ENCODE measurements around the gene CUEDC2.

Gene CUEDC2

GRCh38 chr10:102408728-102409603, 23.4 kb downstream of the CUEDC2 start:
- DNase-seq, result peak; percentile 84 to 87

GRCh38 chr10:102408131-102408727, 24.1 kb downstream of the CUEDC2 start:
- no peak for DNase-seq

- no peak for DNase-seq
Measured at GRCh38 chr10:102407425-102408130, 24.8 kb downstream of the CUEDC2 start.

GRCh38 chr10:102406815-102407214, 25.6 kb downstream of the CUEDC2 start:
- DNase-seq, result no peak

- no peak for DNase-seq
Measured at GRCh38 chr10:102405632-102406031, 26.7 kb downstream of the CUEDC2 start.

- DNase-seq, result no peak
Measured at GRCh38 chr10:102405108-102405571, 27.2 kb downstream of the CUEDC2 start.

GRCh38 chr10:102404361-102405107, 27.8 kb downstream of the CUEDC2 start:
- no peak for DNase-seq

- DNase-seq, result no peak
Measured at GRCh38 chr10:102403115-102403514, 29.3 kb downstream of the CUEDC2 start.

- no peak for DNase-seq
Measured at GRCh38 chr10:102402512-102402896, 29.9 kb downstream of the CUEDC2 start.

GRCh38 chr10:102401735-102402511, 30.5 kb downstream of the CUEDC2 start:
- DNase-seq, result no peak

- DNase-seq, result no peak
Measured at GRCh38 chr10:102401342-102401654, 31.1 kb downstream of the CUEDC2 start.

- DNase-seq, result no peak
Measured at GRCh38 chr10:102400598-102401341, 31.6 kb downstream of the CUEDC2 start.

GRCh38 chr10:102400076-102400475, 32.3 kb downstream of the CUEDC2 start:
- DNase-seq, result no peak

GRCh38 chr10:102399217-102400021, 33.0 kb downstream of the CUEDC2 start:
- DNase-seq, result peak; percentile 88 to 90

- no peak for DNase-seq
Measured at GRCh38 chr10:102398172-102399020, 34.0 kb downstream of the CUEDC2 start.

- no peak for DNase-seq
Measured at GRCh38 chr10:102397222-102398171, 34.9 kb downstream of the CUEDC2 start.

GRCh38 chr10:102396730-102397151, 35.6 kb downstream of the CUEDC2 start:
- DNase-seq, result no peak

- no peak for DNase-seq
Measured at GRCh38 chr10:102396317-102396650, 36.1 kb downstream of the CUEDC2 start.
